Measurements from ENCODE around the gene PACRG.

The PACRG gene

DNA sequence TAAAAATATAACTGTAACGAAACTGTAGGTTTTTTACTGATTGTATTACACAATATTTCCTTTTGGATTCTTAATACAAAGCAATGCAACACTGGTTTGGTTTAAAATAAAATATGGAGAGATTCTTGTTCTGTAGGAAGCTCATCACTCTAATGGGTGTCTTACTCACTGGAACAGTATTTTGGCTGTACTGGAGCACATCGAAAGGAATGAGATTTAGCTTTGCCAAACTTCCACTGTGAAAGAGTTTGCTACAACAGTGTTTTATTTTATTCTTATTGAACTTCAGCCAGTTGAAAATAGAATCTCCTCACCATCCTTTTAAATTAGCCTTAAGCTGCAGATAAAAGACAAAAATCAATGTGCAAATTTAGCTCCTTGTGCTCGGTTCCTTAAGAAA is 456.0 kb downstream of the PACRG start:
- TF ChIP-seq, protein P1, sequence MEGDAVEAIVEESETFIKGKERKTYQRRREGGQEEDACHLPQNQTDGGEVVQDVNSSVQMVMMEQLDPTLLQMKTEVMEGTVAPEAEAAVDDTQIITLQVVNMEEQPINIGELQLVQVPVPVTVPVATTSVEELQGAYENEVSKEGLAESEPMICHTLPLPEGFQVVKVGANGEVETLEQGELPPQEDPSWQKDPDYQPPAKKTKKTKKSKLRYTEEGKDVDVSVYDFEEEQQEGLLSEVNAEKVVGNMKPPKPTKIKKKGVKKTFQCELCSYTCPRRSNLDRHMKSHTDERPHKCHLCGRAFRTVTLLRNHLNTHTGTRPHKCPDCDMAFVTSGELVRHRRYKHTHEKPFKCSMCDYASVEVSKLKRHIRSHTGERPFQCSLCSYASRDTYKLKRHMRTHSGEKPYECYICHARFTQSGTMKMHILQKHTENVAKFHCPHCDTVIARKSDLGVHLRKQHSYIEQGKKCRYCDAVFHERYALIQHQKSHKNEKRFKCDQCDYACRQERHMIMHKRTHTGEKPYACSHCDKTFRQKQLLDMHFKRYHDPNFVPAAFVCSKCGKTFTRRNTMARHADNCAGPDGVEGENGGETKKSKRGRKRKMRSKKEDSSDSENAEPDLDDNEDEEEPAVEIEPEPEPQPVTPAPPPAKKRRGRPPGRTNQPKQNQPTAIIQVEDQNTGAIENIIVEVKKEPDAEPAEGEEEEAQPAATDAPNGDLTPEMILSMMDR (IDR thresholded peaks at IDR 0.05; ENCODE audit: extremely low read depth, insufficient read depth, missing control alignments), result no peak
- in situ Hi-C loops (cut with MboI; ENCODE audit: low pct_unique_long_range_greater_than_20kb, low sequenced_read_pairs, unreplicated experiment), result no loop called here

DNA sequence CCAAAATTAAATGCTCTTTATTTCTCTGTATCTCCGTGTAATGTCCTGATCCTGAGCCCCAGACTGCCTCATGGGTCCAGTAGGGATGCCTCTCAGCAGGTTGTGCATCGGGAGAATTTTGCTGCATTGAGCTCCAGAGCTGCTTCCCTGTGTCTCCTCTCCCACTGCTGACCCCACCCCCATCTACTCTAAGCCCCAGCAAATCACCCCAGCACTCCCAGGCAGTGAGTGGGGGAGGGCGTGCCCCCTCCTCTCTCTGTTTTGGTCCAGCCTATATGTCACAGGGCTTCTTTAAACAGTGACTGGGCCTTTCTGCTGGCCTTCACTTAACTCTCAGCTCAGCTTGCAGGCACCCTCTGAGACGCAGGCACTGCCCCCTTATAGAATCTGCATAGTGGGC is 458.0 kb downstream of the PACRG start:
- in situ Hi-C loops (cut with MboI; ENCODE audit: low pct_unique_long_range_greater_than_20kb, low sequenced_read_pairs, unreplicated experiment), result no loop called here
- TF ChIP-seq, protein P1 (IDR thresholded peaks at IDR 0.05; ENCODE audit: extremely low read depth, insufficient read depth, missing control alignments), result no peak

More for the DNA sequence above, 456.0 kb downstream of the PACRG start:
- no peak for DNase-seq (ENCODE audit: low spot score)

DNA sequence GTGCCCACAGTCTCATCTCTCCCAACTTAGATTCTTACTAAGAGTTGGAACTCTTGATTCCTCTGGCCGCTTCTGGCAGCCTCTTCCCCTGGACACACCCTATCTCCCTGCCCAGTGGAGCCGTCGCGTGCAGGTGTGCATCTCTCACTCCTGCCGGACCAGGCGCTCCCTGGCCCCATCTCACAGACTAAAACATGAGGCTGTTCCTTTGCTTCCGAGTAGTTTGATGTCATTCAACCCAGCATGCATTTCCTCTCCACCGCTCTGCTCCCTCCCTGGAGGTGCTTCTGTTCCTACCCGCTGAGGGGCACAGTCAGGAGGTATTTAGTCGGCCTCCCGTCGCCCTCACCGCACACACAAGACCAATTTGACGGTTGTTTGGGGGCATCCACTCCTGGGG is 458.8 kb downstream of the PACRG start:
- no peak for DNase-seq (ENCODE audit: low spot score)
- TF ChIP-seq, protein P1 (IDR thresholded peaks at IDR 0.05; ENCODE audit: extremely low read depth, insufficient read depth, missing control alignments), result no peak
- in situ Hi-C loops (cut with MboI; ENCODE audit: low pct_unique_long_range_greater_than_20kb, low sequenced_read_pairs, unreplicated experiment), result no loop called here

More for the DNA sequence above, 458.0 kb downstream of the PACRG start:
- DNase-seq (ENCODE audit: low spot score), result no peak

DNA sequence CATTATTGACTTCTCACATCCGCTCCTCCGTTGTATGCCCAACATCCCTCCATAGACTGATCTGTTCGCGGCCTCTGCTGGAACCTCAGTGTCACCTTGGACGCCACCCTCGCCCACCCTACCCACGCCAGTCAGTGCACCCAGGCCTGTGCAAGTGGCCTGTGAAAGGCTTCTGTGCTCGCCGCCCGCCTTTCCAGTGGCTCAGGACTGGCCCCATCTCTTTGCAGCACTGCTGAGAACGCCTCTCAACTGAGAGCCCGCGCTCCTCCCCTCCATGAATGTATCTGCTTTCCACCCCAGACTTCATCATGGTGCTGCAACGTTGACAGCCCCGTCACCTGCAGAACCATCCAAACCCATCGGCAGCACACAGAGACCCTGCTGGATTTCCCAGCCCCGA is 459.4 kb downstream of the PACRG start:
- TF ChIP-seq, protein P1 (IDR thresholded peaks at IDR 0.05; ENCODE audit: extremely low read depth, insufficient read depth, missing control alignments), result no peak
- DNase-seq (ENCODE audit: low spot score), result no peak
- in situ Hi-C loops (cut with MboI; ENCODE audit: low pct_unique_long_range_greater_than_20kb, low sequenced_read_pairs, unreplicated experiment), result no loop called here

DNA sequence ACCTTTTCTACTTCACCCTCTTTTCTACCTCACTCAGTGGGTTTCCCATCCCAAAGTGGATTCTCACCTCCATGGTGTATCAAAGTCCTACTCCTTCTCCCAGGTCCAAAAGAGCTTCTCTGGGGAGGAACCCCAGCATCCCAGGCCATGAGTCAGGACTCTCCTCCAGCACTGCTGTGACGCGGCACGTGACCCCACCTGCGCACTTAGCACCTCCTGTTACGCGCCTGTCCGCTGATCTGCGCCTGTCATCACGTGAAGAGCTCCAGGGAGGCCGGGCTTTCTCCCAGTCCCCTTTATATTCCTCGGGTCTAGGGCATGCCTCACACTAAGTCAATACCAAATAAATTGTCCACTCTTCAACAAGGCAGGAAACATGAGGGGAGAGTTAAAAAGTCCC is 459.8 kb downstream of the PACRG start:
- TF ChIP-seq, protein P1 (IDR thresholded peaks at IDR 0.05; ENCODE audit: extremely low read depth, insufficient read depth, missing control alignments), result no peak
- no peak for DNase-seq (ENCODE audit: low spot score)
- in situ Hi-C loops (cut with MboI; ENCODE audit: low pct_unique_long_range_greater_than_20kb, low sequenced_read_pairs, unreplicated experiment), result no loop called here

DNA sequence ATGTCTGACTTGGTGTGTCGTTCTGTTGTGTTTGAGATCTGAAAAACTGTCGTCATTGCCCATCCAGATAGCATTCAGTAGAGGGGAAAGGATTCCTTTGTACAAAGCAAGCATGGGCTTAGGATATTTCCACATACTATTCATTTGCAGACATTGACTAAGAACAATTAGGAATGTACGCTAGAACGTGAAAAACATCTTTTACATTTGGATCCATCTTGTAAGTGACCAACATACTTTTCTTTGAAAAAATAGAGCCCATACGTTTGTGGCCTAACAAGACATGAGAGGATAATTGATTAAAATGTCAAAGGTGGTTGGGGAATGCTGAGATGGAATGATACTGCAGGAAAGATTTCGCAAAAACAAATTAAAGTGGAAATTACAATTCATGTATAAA is 461.0 kb downstream of the PACRG start:
- TF ChIP-seq, protein P1 (IDR thresholded peaks at IDR 0.05; ENCODE audit: extremely low read depth, insufficient read depth, missing control alignments), result no peak
- no peak for DNase-seq (ENCODE audit: low spot score)
- in situ Hi-C loops (cut with MboI; ENCODE audit: low pct_unique_long_range_greater_than_20kb, low sequenced_read_pairs, unreplicated experiment), result no loop called here

DNA sequence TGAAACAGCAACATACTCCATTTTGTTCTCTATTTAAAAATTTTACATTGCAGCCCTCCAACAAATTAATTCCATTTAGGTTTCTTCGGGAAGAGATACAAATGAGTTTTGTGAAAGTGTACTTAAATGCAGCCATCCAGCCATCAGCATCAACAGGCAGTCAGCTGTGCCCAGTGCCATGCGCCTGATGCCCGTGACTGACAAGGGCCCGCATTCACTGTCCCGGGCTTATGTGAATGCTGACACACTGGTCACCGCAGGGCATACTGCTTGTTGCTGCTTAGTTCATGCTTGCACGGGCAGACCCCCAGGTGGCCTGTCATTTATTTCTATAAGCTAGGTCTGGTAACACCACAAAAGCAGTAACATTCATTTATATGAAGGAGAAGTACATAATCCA is 461.8 kb downstream of the PACRG start:
- no peak for DNase-seq (ENCODE audit: low spot score)
- TF ChIP-seq, protein P1 (IDR thresholded peaks at IDR 0.05; ENCODE audit: extremely low read depth, insufficient read depth, missing control alignments), result no peak
- in situ Hi-C loops (cut with MboI; ENCODE audit: low pct_unique_long_range_greater_than_20kb, low sequenced_read_pairs, unreplicated experiment), result no loop called here

Measured in GM13977 (cell line).